ENCODE data around the gene SH3RF3. TPM values are rescaled to one million over a fixed set of nuclear protein-coding genes. Genes with fewer than 3 reads are reported as not detected.
"Not testable (repeated sequence)": the region's sequence is repeated elsewhere in the genome, so short reads cannot be mapped to it uniquely, and the experiment has no call there.

Gene SH3RF3
- total RNA-seq, 3 donors from 2014 or later, result 3.2 to 5.6 (median 4.6) TPM

- H3K4me1 ChIP-seq, result no peaks in the 10 kb centered on the region
- no peaks in the 10 kb centered on the region for H3K36me3 ChIP-seq
- H3K9me3 ChIP-seq, result no peaks in the 10 kb centered on the region
- no peak for DNase-seq (ENCODE audit: low spot score in 2 of 2)
- H3K27ac ChIP-seq, result no peak overlapping the region
- H3K4me3 ChIP-seq, result no peak overlapping the region
- intact Hi-C loops (cut with DNase I; ENCODE audit: low total_unique reads), result no loop called here
- TF ChIP-seq POLR2AphosphoS5 (IDR thresholded peaks at IDR 0.05) (no peak), CTCF (IDR thresholded peaks at IDR 0.05) (no peak), POLR2A (IDR thresholded peaks at IDR 0.05) (no peak)
- peaks cover 0 to 3% of the 10 kb centered on the region in 2 donors for H3K27me3 ChIP-seq
Measured at GRCh38 chr2:109117780-109118179, 11.2 kb upstream of the SH3RF3 start.

GRCh38 chr2:109118321-109118720, 10.7 kb upstream of the SH3RF3 start:
- no peak for TF ChIP-seq CTCF (IDR thresholded peaks at IDR 0.05)
- no peak for TF ChIP-seq POLR2A (IDR thresholded peaks at IDR 0.05)
- no peak for TF ChIP-seq POLR2AphosphoS5 (IDR thresholded peaks at IDR 0.05)
- no peaks in the 10 kb centered on the region for H3K36me3 ChIP-seq
- H3K4me1 ChIP-seq, result no peaks in the 10 kb centered on the region
- DNase-seq (ENCODE audit: low spot score in 2 of 2), result no peak
- intact Hi-C loops (cut with DNase I; ENCODE audit: low total_unique reads), result no loop called here
- no peaks in the 10 kb centered on the region for H3K9me3 ChIP-seq
- no peak overlapping the region for H3K4me3 ChIP-seq
- no peak overlapping the region for H3K27ac ChIP-seq
- H3K27me3 ChIP-seq, result peaks cover 0 to 3% of the 10 kb centered on the region in 2 donors

- DNase-seq (ENCODE audit: low spot score in 2 of 2), result no peak
- Histone ChIP-seq H3K4me3 (no peak overlapping the region), H3K27ac (no peak overlapping the region), H3K4me1 (no peaks in the 10 kb centered on the region), H3K36me3 (no peaks in the 10 kb centered on the region), H3K9me3 (no peaks in the 10 kb centered on the region), H3K27me3 (peaks cover 0 to 3% of the 10 kb centered on the region in 2 donors)
- no peak for TF ChIP-seq POLR2AphosphoS5 (IDR thresholded peaks at IDR 0.05)
- no peak for TF ChIP-seq POLR2A (IDR thresholded peaks at IDR 0.05)
- TF ChIP-seq CTCF (IDR thresholded peaks at IDR 0.05), result no peak
- intact Hi-C loops (cut with DNase I; ENCODE audit: low total_unique reads), result loop anchor here (10.0 kb wide), 1 partner anchor 395 kb away; no protein-coding TSS in a partner anchor
Measured at GRCh38 chr2:109120166-109120565, 8.8 kb upstream of the SH3RF3 start.

DNA sequence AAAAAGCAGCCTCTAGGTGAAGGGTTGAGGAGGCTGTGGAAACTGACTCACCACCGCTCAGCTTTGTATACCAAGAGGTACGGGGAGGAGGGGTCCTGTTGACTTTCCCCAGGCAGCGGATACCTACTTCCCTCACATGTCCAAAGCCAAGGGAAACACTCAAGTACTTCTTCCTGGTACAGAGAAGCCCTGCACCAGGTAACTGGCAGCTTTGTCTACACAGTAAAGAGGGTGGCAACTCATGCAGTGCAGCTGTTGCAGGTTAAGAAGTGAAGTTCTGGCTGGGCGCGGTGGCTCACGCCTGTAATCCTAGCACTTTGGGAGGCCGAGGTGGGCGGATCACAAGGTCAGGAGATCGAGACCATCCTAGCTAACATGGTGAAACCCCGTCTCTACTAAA, 8.3 kb upstream of the SH3RF3 start:
- H3K9me3 ChIP-seq; H3K27me3 ChIP-seq; H3K4me1 ChIP-seq; DNase-seq (ENCODE audit: low spot score in 2 of 2); H3K4me3 ChIP-seq; H3K27ac ChIP-seq; H3K36me3 ChIP-seq: not testable (repeated sequence)
- intact Hi-C loops (cut with DNase I; ENCODE audit: low total_unique reads), result loop anchor here (10.0 kb wide), 1 partner anchor 394 kb away; no protein-coding TSS in a partner anchor

GRCh38 chr2:109123586-109124201, 5.3 kb upstream of the SH3RF3 start:
- peaks cover 0 to 2% of the 10 kb centered on the region in 2 donors for H3K4me1 ChIP-seq
- H3K27me3 ChIP-seq, result peaks cover 0 to 3% of the 10 kb centered on the region in 2 donors
- TF ChIP-seq POLR2AphosphoS5 (IDR thresholded peaks at IDR 0.05), result no peak
- TF ChIP-seq CTCF (IDR thresholded peaks at IDR 0.05), result no peak
- no peak for TF ChIP-seq POLR2A (IDR thresholded peaks at IDR 0.05)
- H3K9me3 ChIP-seq, result no peaks in the 10 kb centered on the region
- no peaks in the 10 kb centered on the region for H3K36me3 ChIP-seq
- intact Hi-C loops (cut with DNase I; ENCODE audit: low total_unique reads), result loop anchor here (10.0 kb wide), 1 partner anchor 391 kb away; no protein-coding TSS in a partner anchor
- no peak for DNase-seq (ENCODE audit: low spot score in 2 of 2)
- H3K27ac ChIP-seq, result no peak overlapping the region
- no peak overlapping the region for H3K4me3 ChIP-seq

Measured in breast epithelium (tissue), 4 donors.